HUES6 (cell line): ENCODE data around the gene AMTN.
"Not testable (repeated sequence)": the region's sequence is repeated elsewhere in the genome, so short reads cannot be mapped to it uniquely, and the experiment has no call there.

Experiments used
- H3K27ac ChIP-seq: 2 replicates; pipeline ENCODE4 v1.7.0; 2013; ENCODE audit warnings: low read depth, mild to moderate bottlenecking, low read length, inconsistent platforms
- H3K27me3 ChIP-seq: 2 replicates; pipeline ENCODE4 v1.6.1; 2013; ENCODE audit warnings: low read length; ENCODE audit not compliant: control insufficient read depth, insufficient read depth
- H3K36me3 ChIP-seq: 2 replicates; pipeline ENCODE4 v1.6.1; 2013; ENCODE audit warnings: low read length; ENCODE audit not compliant: control insufficient read depth, insufficient read depth
- H3K4me1 ChIP-seq: 2 replicates; pipeline ENCODE4 v1.6.1; 2013; ENCODE audit warnings: low read length; ENCODE audit not compliant: control insufficient read depth, insufficient read depth
- H3K4me3 ChIP-seq: 2 replicates; pipeline ENCODE4 v1.5.1; 2013; ENCODE audit warnings: low read depth, low read length
- H3K9ac ChIP-seq: one replicate; pipeline ENCODE4 v1.6.1; 2013; ENCODE audit warnings: mild to moderate bottlenecking, low read length
- H3K9me3 ChIP-seq: 2 replicates; pipeline ENCODE4 v1.6.1; 2013; ENCODE audit warnings: low read depth, low read length; ENCODE audit not compliant: control insufficient read depth, insufficient read depth

The AMTN gene

GRCh38 chr4:70518716-70519115 lies 347 bp downstream of the AMTN start:
- H3K4me1 ChIP-seq, result no peaks in the 10 kb centered on the region
- no peak overlapping the region for H3K27ac ChIP-seq
- no peak overlapping the region for H3K9ac ChIP-seq
- H3K27me3 ChIP-seq, result no peaks in the 10 kb centered on the region
- H3K9me3 ChIP-seq, result no peaks in the 10 kb centered on the region
- no peak overlapping the region for H3K4me3 ChIP-seq
- no peaks in the 10 kb centered on the region for H3K36me3 ChIP-seq

- Histone ChIP-seq H3K36me3 (no peaks in the 10 kb centered on the region), H3K27me3 (no peaks in the 10 kb centered on the region), H3K9ac (no peak overlapping the region), H3K4me1 (no peaks in the 10 kb centered on the region), H3K4me3 (no peak overlapping the region), H3K9me3 (no peaks in the 10 kb centered on the region), H3K27ac (no peak overlapping the region)
Observed at GRCh38 chr4:70522626-70523025, 4.3 kb downstream of the AMTN start.

GRCh38 chr4:70530997-70531396 lies 12.6 kb downstream of the AMTN start:
- H3K4me3 ChIP-seq, result no peak overlapping the region
- H3K27me3 ChIP-seq, result no peaks in the 10 kb centered on the region
- no peak overlapping the region for H3K9ac ChIP-seq
- H3K27ac ChIP-seq, result no peak overlapping the region
- no peaks in the 10 kb centered on the region for H3K36me3 ChIP-seq
- no peaks in the 10 kb centered on the region for H3K4me1 ChIP-seq
- no peaks in the 10 kb centered on the region for H3K9me3 ChIP-seq

GRCh38 chr4:70531981-70532380 lies 13.6 kb downstream of the AMTN start:
- Histone ChIP-seq H3K27ac (no peak overlapping the region), H3K27me3 (no peaks in the 10 kb centered on the region), H3K36me3 (no peaks in the 10 kb centered on the region), H3K4me3 (no peak overlapping the region), H3K4me1 (no peaks in the 10 kb centered on the region), H3K9me3 (no peaks in the 10 kb centered on the region), H3K9ac (no peak overlapping the region)

- H3K4me1 ChIP-seq, result no peaks in the 10 kb centered on the region
- no peak overlapping the region for H3K9ac ChIP-seq
- no peaks in the 10 kb centered on the region for H3K9me3 ChIP-seq
- no peaks in the 10 kb centered on the region for H3K27me3 ChIP-seq
- H3K27ac ChIP-seq, result no peak overlapping the region
- H3K36me3 ChIP-seq, result no peaks in the 10 kb centered on the region
- no peak overlapping the region for H3K4me3 ChIP-seq
Observed at GRCh38 chr4:70533211-70533610, 14.8 kb downstream of the AMTN start.

- H3K36me3 ChIP-seq, result no peaks in the 10 kb centered on the region
- H3K4me3 ChIP-seq, result no peak overlapping the region
- H3K4me1 ChIP-seq, result no peaks in the 10 kb centered on the region
- H3K27me3 ChIP-seq, result no peaks in the 10 kb centered on the region
- no peak overlapping the region for H3K27ac ChIP-seq
- H3K9ac ChIP-seq, result no peak overlapping the region
- no peaks in the 10 kb centered on the region for H3K9me3 ChIP-seq
Observed at GRCh38 chr4:70533791-70534190, 15.4 kb downstream of the AMTN start.

GRCh38 chr4:70534886-70535285 lies 16.5 kb downstream of the AMTN start:
- not testable (repeated sequence) for H3K36me3 ChIP-seq, H3K4me1 ChIP-seq, H3K27me3 ChIP-seq

GRCh38 chr4:70538869-70539268 lies 20.5 kb downstream of the AMTN start:
- Histone ChIP-seq H3K9me3 (no peaks in the 10 kb centered on the region), H3K36me3 (no peaks in the 10 kb centered on the region), H3K4me3 (no peak overlapping the region), H3K9ac (no peak overlapping the region), H3K27me3 (no peaks in the 10 kb centered on the region), H3K4me1 (no peaks in the 10 kb centered on the region), H3K27ac (no peak overlapping the region)

More at GRCh38 chr4:70534886-70535285, 16.5 kb downstream of the AMTN start:
- H3K27ac ChIP-seq, H3K4me3 ChIP-seq, H3K9ac ChIP-seq, H3K9me3 ChIP-seq: not testable (repeated sequence)

- H3K27me3 ChIP-seq, result no peaks in the 10 kb centered on the region
- H3K4me3 ChIP-seq, result no peak overlapping the region
- no peaks in the 10 kb centered on the region for H3K36me3 ChIP-seq
- no peak overlapping the region for H3K27ac ChIP-seq
- H3K4me1 ChIP-seq, result no peaks in the 10 kb centered on the region
- no peaks in the 10 kb centered on the region for H3K9me3 ChIP-seq
- H3K9ac ChIP-seq, result no peak overlapping the region
Observed at GRCh38 chr4:70544279-70544868, 26.0 kb downstream of the AMTN start.

- Histone ChIP-seq H3K4me3 (no peak overlapping the region), H3K9ac (no peak overlapping the region), H3K27ac (no peak overlapping the region), H3K4me1 (no peaks in the 10 kb centered on the region), H3K36me3 (no peaks in the 10 kb centered on the region), H3K9me3 (no peaks in the 10 kb centered on the region), H3K27me3 (no peaks in the 10 kb centered on the region)
Observed at GRCh38 chr4:70556856-70557255, 38.5 kb downstream of the AMTN start.

GRCh38 chr4:70559211-70559830 lies 41.0 kb downstream of the AMTN start:
- Histone ChIP-seq H3K4me1 (0 out of 2 replicates have a peak, but pooled peaks cover 4% of the 10 kb centered on the region), H3K4me3 (no peak overlapping the region)

More at GRCh38 chr4:70559211-70559830, 41.0 kb downstream of the AMTN start:
- Histone ChIP-seq H3K27ac (no peak overlapping the region), H3K9ac (no peak overlapping the region), H3K9me3 (no peaks in the 10 kb centered on the region), H3K36me3 (no peaks in the 10 kb centered on the region), H3K27me3 (no peaks in the 10 kb centered on the region)
